HepG2 (cell line): ENCODE measurements around the gene WIZ. TPM values are rescaled to one million over a fixed set of nuclear protein-coding genes. Genes with fewer than 3 reads are reported as not detected.

ENCODE experiments used
- ATAC-seq: fragments of 200-7000 bp; cut with Tn5 transposase; 3 replicates; pipeline ENCODE4 v1.9.1; 2020; ENCODE audit warnings: mild to moderate bottlenecking, moderate library complexity
- BruUV-seq: library from RNA; stranded (reverse); fragments of 400-500 nt; replicated peaks from 2 replicates; lab custom pipeline; 2021; lab: Mats Ljungman, UMichigan
- CTCF ChIA-PET: fragments of 300-600 bp; formaldehyde crosslinking; extraction: SDS; loops from one replicate; lab custom pipeline; 2021; ENCODE audit warnings: low total read pairs, inconsistent platforms, low intra/inter-chr PET ratio; lab: Yijun Ruan, JAX
- POLR2A ChIA-PET: fragments of 350-600 bp; sonication (Branson Sonifier 250); formaldehyde crosslinking; loops from one replicate; lab custom pipeline; 2020; ENCODE audit warnings: antibody characterized with exemption, inconsistent platforms; lab: Yijun Ruan, JAX
- DNase-seq: peaks from one replicate; pipeline ENCODE4 v3.0.0-alpha.2; 2015; ENCODE audit warnings: low spot score
- FAIRE-seq: peaks from 3 replicates; lab custom pipeline; 2011; peaks lifted over from hg19 to GRCh38; lab: Jason Lieb, UNC
- H2AFZ ChIP-seq: one replicate; pipeline ENCODE4 v1.6.1; 2011; ENCODE audit warnings: low read length, inconsistent platforms
- H3K27ac ChIP-seq: fragments of 300-600 bp; 3 replicates; pipeline ENCODE4 v1.8.0; 2011; ENCODE audit warnings: mixed run types, mild to moderate bottlenecking, mixed read lengths, low read length, inconsistent platforms; ENCODE audit not compliant: insufficient read depth; ENCODE audit errors: extremely low read length
- H3K27me3 ChIP-seq, 2 experiments: fragments of 200-600 bp in 1 of 2; 2 replicates in 1 of 2; 3 replicates in 1 of 2; pipeline versions ENCODE4 v1.6.0 to v1.8.0; 2011; ENCODE audit warnings: low read length in 2 of 2, mild to moderate bottlenecking in 2 of 2, moderate library complexity in 2 of 2, inconsistent platforms in 1 of 2; ENCODE audit not compliant: insufficient read depth in 2 of 2, control insufficient read depth in 1 of 2
- H3K36me3 ChIP-seq, 2 experiments: fragments of 200-600 bp in 1 of 2; replicated peaks in 1 of 2; 2 replicates in 1 of 2; 3 replicates in 1 of 2; pipeline versions ENCODE4 v1.5.1 to v1.8.0; 2011; ENCODE audit warnings: low read length in 2 of 2, inconsistent platforms in 1 of 2; ENCODE audit not compliant: insufficient read depth in 2 of 2, control insufficient read depth in 1 of 2
- H3K4me1 ChIP-seq: 2 replicates; pipeline ENCODE4 v1.5.1; 2012; ENCODE audit warnings: low read length, inconsistent platforms; ENCODE audit not compliant: insufficient read depth
- H3K4me2 ChIP-seq: 2 replicates; pipeline ENCODE4 v1.6.0; 2011; ENCODE audit warnings: low read depth, low read length, inconsistent platforms
- H3K4me3 ChIP-seq, 3 experiments: fragments of 200-600 bp in 1 of 3; sonication (generic), shearing (Covaris generic) in 1 of 3; replicated peaks in 1 of 3; 2 replicates each; pipeline ENCODE4 v1.5.1; 2011 to 2016; ENCODE audit warnings: low read length in 3 of 3, inconsistent platforms in 2 of 3, low read depth in 2 of 3, mild to moderate bottlenecking in 2 of 3, control low read depth in 1 of 3, mixed read lengths in 1 of 3; ENCODE audit not compliant: insufficient read depth in 1 of 3
- H3K79me2 ChIP-seq: one replicate; pipeline ENCODE4 v1.6.1; 2011; ENCODE audit warnings: low read length, inconsistent platforms; ENCODE audit not compliant: insufficient read depth
- H3K9ac ChIP-seq: 2 replicates; pipeline ENCODE4 v1.6.0; 2011; ENCODE audit warnings: mild to moderate bottlenecking, low read depth, low read length, inconsistent platforms; ENCODE audit not compliant: insufficient read depth
- H3K9me3 ChIP-seq: 2 replicates; pipeline ENCODE4 v1.5.1; 2012; ENCODE audit warnings: mild to moderate bottlenecking, low read length
- H4K20me1 ChIP-seq: 2 replicates; pipeline ENCODE4 v1.6.0; 2011; ENCODE audit warnings: inconsistent platforms, mild to moderate bottlenecking, low read length, moderate library complexity; ENCODE audit not compliant: insufficient read depth
- EEA1 ChIP-seq: sonication (generic); formaldehyde crosslinking; IDR thresholded peaks from 2 replicates; pipeline ENCODE4 v1.5.1; 2020; ENCODE audit warnings: mild to moderate bottlenecking, missing genetic modification reagents, borderline replicate concordance
- KMT2A ChIP-seq: sonication (generic); formaldehyde crosslinking; IDR thresholded peaks from 2 replicates; pipeline ENCODE4 v1.4.0; 2020; ENCODE audit warnings: missing genetic modification reagents
- PHF5A ChIP-seq: IDR thresholded peaks from one replicate; pipeline ENCODE4 v1.6.1; 2018; ENCODE audit warnings: low read depth, missing genetic modification reagents; ENCODE audit not compliant: unreplicated experiment
- PREB ChIP-seq: sonication (generic); formaldehyde crosslinking; IDR thresholded peaks from 2 replicates; pipeline ENCODE4 v1.4.0; 2020; ENCODE audit warnings: missing genetic modification reagents
- RNF2 ChIP-seq: fragments of 450-650 bp; conservative IDR thresholded peaks from 2 replicates; pipeline ENCODE4 v1.6.1; 2016; ENCODE audit warnings: low read depth
- RORA ChIP-seq: sonication (generic); formaldehyde crosslinking; IDR thresholded peaks from 2 replicates; pipeline ENCODE4 v1.5.0; 2020; ENCODE audit warnings: mild to moderate bottlenecking, missing genetic modification reagents, moderate library complexity
- SMARCC2 ChIP-seq: fragments of 450-650 bp; IDR thresholded peaks from 2 replicates; pipeline ENCODE4 v1.6.1; 2017; ENCODE audit warnings: antibody characterized with exemption, mild to moderate bottlenecking
- SPEN ChIP-seq: sonication (generic); formaldehyde crosslinking; IDR thresholded peaks from 2 replicates; pipeline ENCODE4 v1.5.1; 2020; ENCODE audit warnings: low read depth, mild to moderate bottlenecking, missing genetic modification reagents
- TFDP1 ChIP-seq: IDR thresholded peaks from 2 replicates; pipeline ENCODE4 v1.6.1; 2016; ENCODE audit warnings: missing compliant biosample characterization, missing genetic modification reagents, borderline replicate concordance
- U2AF1 ChIP-seq: fragments of 200-400 bp; formaldehyde crosslinking; optimal IDR thresholded peaks from 2 replicates; pipeline ENCODE3; 2017; ENCODE audit warnings: mild to moderate bottlenecking, low read depth, low read length
- ZNF496 ChIP-seq: sonication (generic); formaldehyde crosslinking; IDR thresholded peaks from 2 replicates; pipeline ENCODE4 v1.8.1; 2023; ENCODE audit warnings: mild to moderate bottlenecking, moderate library complexity, missing genetic modification reagents; ENCODE audit not compliant: insufficient replicate concordance
- ZNF572 ChIP-seq: sonication (generic); formaldehyde crosslinking; IDR thresholded peaks from 2 replicates; pipeline ENCODE4 v1.5.1; 2020; ENCODE audit warnings: mild to moderate bottlenecking, missing genetic modification reagents
- ZNF577 ChIP-seq: sonication (generic); formaldehyde crosslinking; IDR thresholded peaks from 2 replicates; pipeline ENCODE4 v1.4.0; 2020; ENCODE audit warnings: mild to moderate bottlenecking, low read depth, missing genetic modification reagents, borderline replicate concordance
- ZNF850 ChIP-seq: sonication (generic); formaldehyde crosslinking; conservative IDR thresholded peaks from 2 replicates; pipeline ENCODE4 v1.9.0; 2021; ENCODE audit warnings: mild to moderate bottlenecking, missing genetic modification reagents
- WGBS: methylation state at CpG from one replicate; pipeline ENCODE4 v1.1.6; 2017; ENCODE audit warnings: low lambda C conversion rate; 5-methylcytosine and 5-hydroxymethylcytosine counted together
- in situ Hi-C: cut with HindIII; loops from 2 replicates; pipeline ENCODE4 v1.10.0; 2017; ENCODE audit warnings: low pct_unique_long_range_greater_than_20kb; ENCODE audit not compliant: extremely low pct_ligation_motif_present
- intact Hi-C: fragments of 100-400 bp; cut with micrococcal nuclease; formaldehyde crosslinking; loops from one replicate; pipeline ENCODE4 v1.10.0; 2022; ENCODE audit not compliant: unreplicated experiment
- polyA plus RNA-seq, 8 experiments: library from polyadenylated mRNA; depleted of rRNA in 3 of 8; stranded (reverse) in 7 of 8; unstranded in 1 of 8; fragments of >200 nt; fragmentation: Illumina TruSeq in 4 of 8; extraction: Trizol in 4 of 8; gene quantifications; 2 replicates each; pipeline versions ENCODE4 v1.2.1 to v1.2.3, GENCODE V29; 2011 to 2016; ENCODE audit warnings: low read depth in 4 of 8, missing spikeins in 1 of 8, mixed read lengths in 1 of 8; ENCODE audit not compliant: insufficient read depth in 1 of 8
- total RNA-seq, 5 experiments: library from RNA; depleted of rRNA; stranded (reverse); fragments of >200 nt; fragmentation: Illumina TruSeq; extraction: Trizol; gene quantifications; 2 replicates each; pipeline ENCODE4 v1.2.3, GENCODE V29; 2016; ENCODE audit warnings: low read depth in 1 of 5

Gene WIZ
- total and polyA plus RNA-seq, 2 of the 13 experiments (the other 11 are each of a cell fraction or from before 2014, with no cell fraction given) = 4.7 to 4.8 TPM

GRCh38 chr19:15371786-15372380 is 77.9 kb downstream of the WIZ start (continued):
- TF ChIP-seq SMARCC2 = no peak
- TF ChIP-seq RORA = no peak

DNA sequence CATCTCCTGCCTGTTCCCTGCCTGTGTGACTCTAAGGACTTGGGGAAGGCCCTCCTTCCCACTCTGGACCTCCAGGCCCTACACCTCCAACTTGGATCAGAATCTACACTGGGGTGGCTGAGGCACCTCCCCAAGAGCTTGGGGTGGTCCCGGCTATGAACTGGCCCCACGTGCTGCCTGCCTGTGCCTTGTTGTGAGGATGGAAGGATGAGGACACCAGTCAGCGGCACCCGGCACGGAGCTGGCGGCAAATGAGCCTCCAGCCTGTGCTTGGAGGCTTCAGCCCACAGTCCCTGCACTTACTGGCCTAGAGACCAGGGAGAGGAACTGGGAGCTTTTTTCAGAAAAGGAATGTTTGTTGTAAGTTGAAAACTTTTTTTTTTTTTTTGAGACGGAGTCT is 78.6 kb downstream of the WIZ start:
- in situ Hi-C loops (no loop called here), intact Hi-C loops (loop anchor here (10.0 kb wide), 1 partner anchor 86 kb away; no protein-coding TSS in a partner anchor)
- H3K4me1 ChIP-seq = peaks cover 4% of the 10 kb centered on the region
- no peak overlapping the region for H3K4me2 ChIP-seq
- H3K79me2 ChIP-seq = peaks cover 29% of the 10 kb centered on the region
- TF ChIP-seq EEA1 (CRISPR knock-in tag) (no peak), ZNF577 (CRISPR knock-in tag) (no peak), PHF5A (CRISPR knock-in tag) (no peak), TFDP1 (no peak), RNF2 (no peak), ZNF850 (CRISPR knock-in tag) (no peak), ZNF496 (CRISPR knock-in tag) (no peak), U2AF1 (no peak), KMT2A (CRISPR knock-in tag) (no peak), SPEN (CRISPR knock-in tag) (no peak), PREB (CRISPR knock-in tag) (no peak), ZNF572 (CRISPR knock-in tag) (no peak)
- no peak overlapping the region for H2AFZ ChIP-seq
- ATAC-seq (no peak), DNase-seq (no peak), FAIRE-seq (no peak)
- 95% methylated on average over 5 of the region's 7 CpGs for WGBS
- H4K20me1 ChIP-seq = peaks cover 12% of the 10 kb centered on the region
- H3K9me3 ChIP-seq = no peaks in the 10 kb centered on the region
- no peaks in the 10 kb centered on the region for H3K27me3 ChIP-seq
- no TSS peak for BruUV-seq
- no peak overlapping the region for H3K4me3 ChIP-seq
- CTCF ChIA-PET = no interaction called here
- POLR2A ChIA-PET = interaction anchor here (0.7 kb wide), 1 partner anchor 29 kb away, joined by 4 read pairs; no protein-coding TSS in a partner anchor
- H3K36me3 ChIP-seq = peaks cover 35 to 82% of the 10 kb centered on the region in 2 experiments
- no peak overlapping the region for H3K27ac ChIP-seq
- no peak overlapping the region for H3K9ac ChIP-seq
